ENCODE data around the gene PIGC.

Gene PIGC

DNA sequence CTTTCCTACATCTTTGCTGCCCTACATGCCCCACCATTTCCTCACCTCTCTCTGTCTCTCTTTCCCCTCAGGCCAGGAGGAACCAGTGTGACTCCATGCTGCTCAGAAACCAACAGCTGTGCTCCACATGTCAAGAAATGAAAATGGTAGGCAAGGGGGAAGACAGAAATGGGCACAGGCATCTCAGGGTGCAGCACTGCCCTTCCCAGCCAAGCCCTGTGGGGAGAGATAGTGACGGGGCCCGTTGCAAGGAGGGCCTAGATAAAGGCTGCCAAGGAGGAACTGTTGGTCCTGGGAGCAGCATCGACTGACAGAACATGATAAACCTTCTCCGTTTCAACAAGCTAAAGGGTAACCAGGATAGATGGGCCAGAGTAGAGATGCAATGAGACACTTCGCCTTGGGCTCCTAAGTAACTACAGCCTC is 12.5 kb upstream of the PIGC start:
- H3K4me3 ChIP-seq (ENCODE audit: low read depth, low read length) = no peak overlapping the region
- H3K36me3 ChIP-seq = no peaks in the 10 kb centered on the region

DNA sequence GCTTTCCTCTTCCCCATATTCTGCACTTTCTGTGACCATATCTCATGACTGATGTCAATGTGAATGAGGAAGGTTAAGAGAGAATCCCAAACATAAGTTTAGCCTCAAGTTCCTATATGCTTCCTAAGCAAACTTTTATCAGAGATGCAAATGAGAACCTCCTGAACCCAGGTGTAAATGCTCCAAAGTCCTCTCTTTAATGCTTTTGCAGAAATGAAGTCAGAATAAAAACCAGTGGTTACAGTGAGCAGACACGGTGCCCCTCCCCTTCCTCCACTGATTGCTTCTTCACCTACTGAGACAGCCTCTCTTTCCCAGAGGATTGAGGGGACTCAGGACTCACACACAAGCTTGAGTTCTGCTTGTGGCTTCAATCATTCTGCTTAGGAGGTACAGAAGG is 11.6 kb upstream of the PIGC start:
- no peak for TF ChIP-seq CTCF (IDR thresholded peaks at IDR 0.05; ENCODE audit: low read depth, low read length)
- no peaks in the 10 kb centered on the region for H3K36me3 ChIP-seq
- H3K27me3 ChIP-seq (ENCODE audit: insufficient read depth, low read depth, severe bottlenecking) = peaks cover 82% of the 10 kb centered on the region
- no peak for DNase-seq
- H3K27ac ChIP-seq = no peak overlapping the region
- H3K9me3 ChIP-seq (ENCODE audit: severe bottlenecking) = no peaks in the 10 kb centered on the region
- H3K4me3 ChIP-seq (ENCODE audit: low read depth, low read length) = no peak overlapping the region

More for the DNA sequence above, 12.5 kb upstream of the PIGC start:
- no peaks in the 10 kb centered on the region for H3K9me3 ChIP-seq (ENCODE audit: severe bottlenecking)
- peaks cover 83% of the 10 kb centered on the region for H3K27me3 ChIP-seq (ENCODE audit: insufficient read depth, low read depth, severe bottlenecking)
- H3K27ac ChIP-seq = no peak overlapping the region
- no peak for DNase-seq
- TF ChIP-seq CTCF (IDR thresholded peaks at IDR 0.05; ENCODE audit: low read depth, low read length) = no peak

DNA sequence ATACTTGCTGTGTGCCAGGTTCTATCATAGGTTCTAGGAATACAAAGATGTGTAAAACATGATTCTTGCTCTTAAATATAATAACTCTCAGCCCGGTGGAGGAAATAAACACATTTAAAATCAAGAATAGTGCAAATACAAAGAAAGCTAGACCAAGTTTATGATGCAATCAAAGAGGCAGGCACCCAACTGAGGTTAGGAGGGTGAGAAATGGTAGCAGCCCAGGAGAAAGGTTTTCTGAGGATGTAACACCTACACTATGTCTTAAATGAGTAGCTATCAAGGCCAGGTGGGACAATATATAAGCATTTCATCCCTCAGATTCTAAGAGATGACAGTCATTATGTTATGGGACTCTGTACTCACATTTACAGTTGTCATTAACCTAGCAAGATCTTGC is 9.7 kb upstream of the PIGC start:
- Histone ChIP-seq H3K4me3 (ENCODE audit: low read depth, low read length) (no peak overlapping the region), H3K27ac (no peak overlapping the region), H3K36me3 (no peaks in the 10 kb centered on the region), H3K9me3 (ENCODE audit: severe bottlenecking) (no peaks in the 10 kb centered on the region), H3K27me3 (ENCODE audit: insufficient read depth, low read depth, severe bottlenecking) (peaks cover 81% of the 10 kb centered on the region)
- no peak for DNase-seq
- no peak for TF ChIP-seq CTCF (IDR thresholded peaks at IDR 0.05; ENCODE audit: low read depth, low read length)

GRCh38 chr1:172453153-172453545 is 9.3 kb upstream of the PIGC start:
- DNase-seq = no peak
- no peak for TF ChIP-seq CTCF (IDR thresholded peaks at IDR 0.05; ENCODE audit: low read depth, low read length)
- Histone ChIP-seq H3K9me3 (ENCODE audit: severe bottlenecking) (no peaks in the 10 kb centered on the region), H3K4me3 (ENCODE audit: low read depth, low read length) (no peak overlapping the region), H3K36me3 (no peaks in the 10 kb centered on the region), H3K27me3 (ENCODE audit: insufficient read depth, low read depth, severe bottlenecking) (peaks cover 80% of the 10 kb centered on the region), H3K27ac (no peak overlapping the region)

DNA sequence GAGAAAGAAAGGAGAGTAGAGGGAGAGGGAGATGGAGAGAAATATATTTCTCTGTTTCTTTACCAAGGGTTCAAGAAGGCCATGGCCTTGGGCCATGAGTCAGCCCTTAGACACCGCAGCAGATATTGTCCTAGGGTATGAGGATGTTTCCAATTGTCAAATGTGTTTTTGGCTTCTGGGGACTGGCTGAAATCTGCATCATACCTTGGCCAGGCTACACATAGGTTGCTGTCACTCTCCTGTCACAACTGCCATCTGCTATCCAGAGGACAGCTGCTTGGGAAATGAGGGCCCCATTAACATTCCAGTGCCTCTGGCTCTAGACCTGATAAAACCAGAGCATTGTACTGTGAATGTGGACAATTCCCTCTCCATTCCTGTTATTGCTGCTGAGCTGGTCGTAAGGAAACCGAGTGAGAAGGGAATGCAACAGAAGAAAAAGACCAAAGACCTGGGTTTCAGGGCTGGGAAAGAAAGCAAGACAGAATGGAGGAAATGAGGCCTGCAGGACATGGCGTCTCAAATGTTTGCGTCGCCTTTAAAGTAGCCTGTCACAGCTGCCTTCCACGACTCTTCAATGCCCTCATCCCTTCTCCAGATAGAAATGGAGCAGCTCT is 8.8 kb upstream of the PIGC start:
- Histone ChIP-seq H3K27ac (no peak overlapping the region), H3K27me3 (ENCODE audit: insufficient read depth, low read depth, severe bottlenecking) (peaks cover 75% of the 10 kb centered on the region), H3K4me3 (ENCODE audit: low read depth, low read length) (no peak overlapping the region), H3K36me3 (no peaks in the 10 kb centered on the region), H3K9me3 (ENCODE audit: severe bottlenecking) (no peaks in the 10 kb centered on the region)
- TF ChIP-seq CTCF (IDR thresholded peaks at IDR 0.05; ENCODE audit: low read depth, low read length) = no peak
- DNase-seq = no peak

DNA sequence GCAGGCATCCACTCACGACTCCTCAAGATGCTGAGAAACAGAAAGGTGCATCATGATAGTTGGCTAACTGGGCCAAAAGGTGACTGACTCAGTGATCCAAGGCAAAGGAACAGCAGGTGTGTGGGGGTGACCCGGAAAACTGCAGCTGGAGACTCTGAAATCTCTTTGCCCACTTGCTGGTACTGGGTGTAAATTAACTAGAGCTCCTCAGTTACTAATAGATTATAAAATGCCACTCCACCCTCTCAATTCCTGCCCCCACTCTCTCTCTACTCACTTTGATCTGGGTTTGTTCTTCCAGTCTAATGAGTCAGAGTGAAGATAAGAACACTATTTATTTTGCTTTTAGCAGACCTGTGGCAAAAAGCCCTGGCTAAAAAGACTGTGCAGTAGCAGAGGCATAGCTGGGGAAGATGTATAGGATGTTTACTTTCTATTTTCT is 7.2 kb upstream of the PIGC start:
- H3K27me3 ChIP-seq (ENCODE audit: insufficient read depth, low read depth, severe bottlenecking) = peaks cover 60% of the 10 kb centered on the region
- H3K27ac ChIP-seq = no peak overlapping the region
- TF ChIP-seq CTCF (IDR thresholded peaks at IDR 0.05; ENCODE audit: low read depth, low read length) = no peak
- H3K36me3 ChIP-seq = no peaks in the 10 kb centered on the region
- no peak overlapping the region for H3K4me3 ChIP-seq (ENCODE audit: low read depth, low read length)
- H3K9me3 ChIP-seq (ENCODE audit: severe bottlenecking) = no peaks in the 10 kb centered on the region
- DNase-seq = no peak

Measured in WERI-Rb-1 (cell line).